HUES64 (cell line): Measurements from ENCODE around the gene CDC42BPG.

Source experiments
- H3K27ac ChIP-seq: 2 replicates; pipeline ENCODE4 v1.7.0; 2013; ENCODE audit warnings: low read depth, low read length, inconsistent platforms
- H3K27me3 ChIP-seq: 2 replicates; pipeline ENCODE4 v1.6.1; 2013; ENCODE audit warnings: mild to moderate bottlenecking, low read length; ENCODE audit not compliant: insufficient read depth
- H3K36me3 ChIP-seq: 2 replicates; pipeline ENCODE4 v1.6.1; 2013; ENCODE audit warnings: mild to moderate bottlenecking, low read length; ENCODE audit not compliant: insufficient read depth
- H3K4me1 ChIP-seq: 2 replicates; pipeline ENCODE4 v1.6.1; 2013; ENCODE audit warnings: mild to moderate bottlenecking, low read length, moderate library complexity; ENCODE audit not compliant: insufficient read depth
- H3K4me3 ChIP-seq: 2 replicates; pipeline ENCODE4 v1.5.1; 2013; ENCODE audit warnings: mild to moderate bottlenecking, low read length, moderate library complexity
- H3K9ac ChIP-seq: 2 replicates; pipeline ENCODE4 v1.6.1; 2013; ENCODE audit warnings: mild to moderate bottlenecking, low read depth, low read length
- H3K9me3 ChIP-seq: 2 replicates; pipeline ENCODE4 v1.6.1; 2013; ENCODE audit warnings: low read depth, low read length; ENCODE audit not compliant: insufficient read depth
- WGBS: fragments of 150-250, 120-280 bp; methylation state at CpG from one replicate; pipeline ENCODE4 v1.1.7; 2013; ENCODE audit warnings: missing lambda C conversion rate; 5-methylcytosine and 5-hydroxymethylcytosine counted together

CDC42BPG gene

DNA sequence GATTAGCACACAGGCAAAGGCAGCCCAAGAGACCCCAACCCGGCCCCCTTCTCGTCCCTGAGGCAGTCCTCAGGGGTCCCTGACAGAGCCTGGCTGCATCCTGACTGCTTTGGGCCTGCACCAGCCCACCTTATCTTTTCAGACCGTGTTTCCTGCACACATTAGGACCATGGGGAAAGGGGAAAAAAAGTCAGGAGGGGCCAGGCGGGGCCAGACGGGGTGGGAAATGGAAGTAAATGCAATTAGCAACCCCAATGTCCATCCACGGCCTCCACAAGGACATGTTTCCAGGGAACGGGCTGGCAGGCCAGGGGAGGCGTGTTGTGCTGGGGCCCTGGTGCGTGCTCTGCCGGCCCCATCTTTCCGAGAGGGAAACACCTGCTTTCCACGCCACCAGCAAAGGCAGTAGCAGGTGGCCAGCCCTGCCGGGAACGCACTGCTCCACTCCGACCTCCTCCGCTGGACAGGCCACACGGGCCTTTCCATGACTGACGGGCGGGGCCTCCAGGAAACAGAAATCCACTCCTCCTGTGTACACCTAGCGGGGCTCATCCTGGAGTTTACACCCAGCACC, 26.5 kb upstream of the CDC42BPG start:
- Histone ChIP-seq H3K4me3 (no peak overlapping the region), H3K9me3 (no peaks in the 10 kb centered on the region), H3K27me3 (no peaks in the 10 kb centered on the region), H3K27ac (no peak overlapping the region; the same call in 1 of the 2 replicates), H3K9ac (0 out of 2 replicates have a peak overlapping the region, but pooled peaks have one; percentile 24), H3K36me3 (peaks cover 31% of the 10 kb centered on the region; the same call in 1 of the 2 replicates), H3K4me1 (peaks cover 11% of the 10 kb centered on the region; the same call in 1 of the 2 replicates)
- WGBS: 92% methylated on average over 20 of the region's 20 CpGs

GRCh38 chr11:64870176-64870892, 25.9 kb upstream of the CDC42BPG start:
- 87% methylated on average over 19 of the region's 19 CpGs for WGBS
- Histone ChIP-seq H3K9me3 (no peaks in the 10 kb centered on the region), H3K27ac (peak overlapping the region; percentile 71; the same call in 1 of the 2 replicates), H3K4me1 (peaks cover 13% of the 10 kb centered on the region; the same call in 1 of the 2 replicates), H3K27me3 (no peaks in the 10 kb centered on the region), H3K4me3 (no peak overlapping the region), H3K36me3 (peaks cover 31% of the 10 kb centered on the region; the same call in 1 of the 2 replicates), H3K9ac (peak overlapping the region; percentile 24; the same call in 1 of the 2 replicates)

GRCh38 chr11:64869571-64870175, 25.2 kb upstream of the CDC42BPG start:
- Histone ChIP-seq H3K27ac (peak overlapping the region; percentile 10; the same call in 1 of the 2 replicates), H3K9me3 (no peaks in the 10 kb centered on the region), H3K9ac (no peak overlapping the region), H3K27me3 (no peaks in the 10 kb centered on the region), H3K4me3 (no peak overlapping the region), H3K36me3 (peaks cover 29% of the 10 kb centered on the region; the same call in 1 of the 2 replicates), H3K4me1 (peaks cover 19% of the 10 kb centered on the region; the same call in 1 of the 2 replicates)
- WGBS: 86% methylated on average over 9 of the region's 9 CpGs

DNA sequence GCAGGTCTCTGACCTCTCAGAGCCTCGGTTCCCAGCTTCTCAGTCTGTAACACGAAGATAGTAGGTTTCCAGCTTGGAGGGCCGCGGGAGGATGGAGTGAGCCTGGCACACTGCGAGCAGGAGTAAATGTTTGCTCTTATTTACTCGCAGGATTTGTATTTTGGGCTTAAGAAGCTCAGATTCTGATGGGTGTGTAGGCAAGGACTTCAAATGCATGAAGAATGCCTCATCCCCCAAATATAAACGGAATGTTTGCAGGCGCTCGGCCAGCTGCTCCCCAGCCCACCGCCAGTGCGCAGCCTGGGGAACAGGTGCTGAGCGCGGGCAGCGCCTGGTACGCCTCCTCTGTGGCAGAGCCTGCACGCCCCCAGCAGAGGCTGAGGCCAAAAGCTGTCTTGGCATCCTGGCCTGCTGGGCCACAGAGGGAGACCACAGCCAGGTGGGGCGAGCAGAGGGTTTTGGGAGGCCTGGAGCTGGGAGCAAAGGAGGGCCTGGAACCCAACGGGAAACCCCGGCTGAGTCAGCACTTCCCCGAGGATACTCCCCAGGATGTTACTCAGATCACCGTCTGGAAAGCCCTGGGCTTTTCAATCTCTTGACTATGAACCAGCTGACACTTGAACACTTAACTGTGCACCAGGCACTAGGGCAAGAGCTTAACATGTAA, 24.6 kb upstream of the CDC42BPG start:
- WGBS: 92% methylated on average over 21 of the region's 21 CpGs
- Histone ChIP-seq H3K27me3 (no peaks in the 10 kb centered on the region), H3K27ac (peak overlapping the region; percentile 2; the same call in 1 of the 2 replicates), H3K9me3 (no peaks in the 10 kb centered on the region), H3K4me3 (no peak overlapping the region), H3K36me3 (peaks cover 24% of the 10 kb centered on the region; the same call in 1 of the 2 replicates), H3K9ac (no peak overlapping the region), H3K4me1 (peaks cover 25% of the 10 kb centered on the region; the same call in 1 of the 2 replicates)

DNA sequence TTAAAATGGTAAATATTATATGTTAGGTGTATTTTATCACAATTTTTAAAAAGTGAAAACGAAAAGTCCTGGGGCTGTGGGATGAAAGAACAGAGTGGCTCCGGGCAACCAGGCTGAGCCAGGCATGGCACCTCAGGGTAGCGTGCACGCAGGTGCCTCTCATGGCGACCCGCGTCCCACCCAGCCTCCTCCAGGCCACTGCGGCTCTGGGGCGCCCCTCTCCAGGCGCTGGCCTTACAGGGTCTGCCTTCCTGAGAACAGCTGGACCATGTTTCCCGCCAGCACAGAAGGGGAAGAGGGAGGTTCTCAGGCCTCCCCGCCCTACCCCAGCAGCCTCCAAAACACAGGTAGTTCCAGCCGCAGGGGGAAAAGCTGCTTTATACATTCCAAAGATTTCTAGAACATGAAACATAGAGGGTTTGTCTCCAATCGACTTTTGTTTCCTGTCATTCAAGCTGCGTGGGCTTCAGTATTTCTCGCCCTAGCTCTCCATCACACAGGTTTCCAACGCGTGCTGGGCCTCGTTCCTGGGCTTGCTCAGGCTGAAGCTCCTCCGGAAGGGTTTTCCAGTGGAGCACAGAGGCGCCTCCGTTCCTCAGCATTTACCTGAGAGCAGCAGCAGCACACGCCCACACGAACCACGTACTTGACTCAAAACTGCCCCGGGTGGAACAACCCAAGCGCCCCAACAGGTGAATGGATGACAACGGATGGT, 23.5 kb upstream of the CDC42BPG start:
- WGBS: 94% methylated on average over 28 of the region's 28 CpGs
- Histone ChIP-seq H3K9ac (no peak overlapping the region), H3K4me1 (peaks cover 31% of the 10 kb centered on the region; the same call in 1 of the 2 replicates), H3K36me3 (peaks cover 17% of the 10 kb centered on the region; the same call in 1 of the 2 replicates), H3K27ac (no peak overlapping the region), H3K4me3 (no peak overlapping the region), H3K9me3 (no peaks in the 10 kb centered on the region), H3K27me3 (no peaks in the 10 kb centered on the region)

DNA sequence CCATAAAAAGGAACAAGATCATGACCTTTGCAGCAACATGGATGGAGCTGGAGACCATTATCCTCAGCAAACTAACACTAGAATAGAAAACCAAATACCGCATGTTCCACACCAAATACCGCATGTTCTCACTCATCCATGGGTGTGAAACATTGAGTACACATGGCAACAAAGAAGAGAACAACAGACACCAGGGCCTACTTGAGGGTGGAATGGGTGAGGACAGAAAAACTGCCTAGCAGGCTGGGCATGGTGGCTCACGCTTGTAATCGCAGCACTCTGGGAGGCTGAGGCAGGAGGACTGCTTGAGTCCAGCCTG, 21.7 kb upstream of the CDC42BPG start:
- no peaks in the 10 kb centered on the region for H3K27me3 ChIP-seq
- peaks cover 5% of the 10 kb centered on the region; the same call in 1 of the 2 replicates for H3K36me3 ChIP-seq
- no peak overlapping the region for H3K9ac ChIP-seq
- no peak overlapping the region for H3K27ac ChIP-seq
- peaks cover 24% of the 10 kb centered on the region; the same call in 1 of the 2 replicates for H3K4me1 ChIP-seq
- no peak overlapping the region for H3K4me3 ChIP-seq
- WGBS: 100% methylated on average over 4 of the region's 4 CpGs
- no peaks in the 10 kb centered on the region for H3K9me3 ChIP-seq

GRCh38 chr11:64865286-64866172, 21.1 kb upstream of the CDC42BPG start:
- H3K4me1 ChIP-seq: peaks cover 24% of the 10 kb centered on the region; the same call in 1 of the 2 replicates

DNA sequence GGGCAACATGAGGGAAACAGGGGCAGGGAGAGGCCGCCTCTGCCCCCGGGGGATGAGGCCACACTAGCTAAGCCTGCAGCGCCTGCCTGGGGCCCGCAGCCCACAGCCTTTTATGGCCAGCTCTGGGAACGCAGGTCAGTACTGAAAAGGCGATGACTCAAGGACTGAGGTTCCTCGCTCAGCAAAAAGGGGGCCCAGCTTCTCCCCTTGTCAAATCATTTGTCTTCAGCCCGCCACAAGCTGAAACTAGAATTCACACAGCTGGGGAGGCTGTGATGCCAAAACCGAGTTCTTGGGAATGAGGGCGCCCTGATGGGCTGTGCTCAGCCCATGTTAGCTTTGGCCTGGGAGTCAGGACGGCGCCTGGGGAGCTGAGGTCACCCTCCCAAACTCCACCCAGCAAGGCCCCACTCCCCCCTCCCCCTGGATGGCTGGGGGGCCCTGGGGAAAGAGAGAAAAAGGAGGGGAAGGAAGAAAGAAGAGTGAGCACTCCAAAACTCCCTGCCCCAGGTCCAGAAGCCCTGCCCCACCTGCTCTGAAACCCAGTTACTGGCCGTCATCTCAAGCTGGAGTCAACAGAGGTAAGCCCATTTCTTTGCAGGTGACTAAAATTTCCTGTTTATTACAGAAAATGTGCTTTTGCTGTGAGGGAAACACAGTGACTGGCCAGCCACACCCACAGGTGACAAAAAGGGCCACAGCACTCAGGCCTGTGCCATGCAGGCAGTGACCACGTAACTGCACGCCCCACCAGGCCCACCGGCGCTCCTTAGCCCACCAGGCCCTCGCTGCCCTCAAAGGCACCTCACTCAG, 20.2 kb upstream of the CDC42BPG start:
- 87% methylated on average over 18 of the region's 18 CpGs for WGBS

More at GRCh38 chr11:64865286-64866172, 21.1 kb upstream of the CDC42BPG start:
- H3K9me3 ChIP-seq: no peaks in the 10 kb centered on the region
- peak overlapping the region; percentile 49 for H3K27ac ChIP-seq
- no peaks in the 10 kb centered on the region for H3K27me3 ChIP-seq
- H3K9ac ChIP-seq: 0 out of 2 replicates have a peak overlapping the region, but pooled peaks have one; percentile 36
- H3K4me3 ChIP-seq: no peak overlapping the region
- H3K36me3 ChIP-seq: peaks cover 3% of the 10 kb centered on the region; the same call in 1 of the 2 replicates
- WGBS: 93% methylated on average over 15 of the region's 15 CpGs

GRCh38 chr11:64864135-64864472, 19.7 kb upstream of the CDC42BPG start:
- Histone ChIP-seq H3K4me1 (peaks cover 20% of the 10 kb centered on the region; the same call in 1 of the 2 replicates), H3K9me3 (no peaks in the 10 kb centered on the region), H3K36me3 (peaks cover 3% of the 10 kb centered on the region; the same call in 1 of the 2 replicates), H3K9ac (no peak overlapping the region; the same call in 1 of the 2 replicates), H3K27ac (peak overlapping the region; percentile 49), H3K4me3 (no peak overlapping the region), H3K27me3 (no peaks in the 10 kb centered on the region)
- 89% methylated on average over 9 of the region's 9 CpGs for WGBS

More for the DNA sequence above, 20.2 kb upstream of the CDC42BPG start:
- H3K9me3 ChIP-seq: no peaks in the 10 kb centered on the region
- no peaks in the 10 kb centered on the region for H3K27me3 ChIP-seq
- H3K9ac ChIP-seq: peak overlapping the region; percentile 36; the same call in 1 of the 2 replicates
- H3K4me1 ChIP-seq: peaks cover 24% of the 10 kb centered on the region; the same call in 1 of the 2 replicates
- H3K27ac ChIP-seq: peak overlapping the region; percentile 49
- H3K36me3 ChIP-seq: peaks cover 7% of the 10 kb centered on the region; the same call in 1 of the 2 replicates
- no peak overlapping the region for H3K4me3 ChIP-seq
